Neural cell (in vitro differentiated cells): Measurements from ENCODE around the gene MYH6. TPM values are rescaled to one million over a fixed set of nuclear protein-coding genes. Genes with fewer than 3 reads are reported as not detected.

Experiments used
- H2AFZ ChIP-seq: fragments of 200-600, 300-800 bp; sonication (generic), shearing (Covaris generic); 2 replicates; pipeline ENCODE4 v1.6.0; 2014; ENCODE audit warnings: low read depth, mild to moderate bottlenecking, antibody characterized with exemption, low read length, moderate library complexity
- H3F3A ChIP-seq: fragments of 200-600 bp; shearing (Covaris generic); 2 replicates; pipeline ENCODE4 v1.6.1; 2016; ENCODE audit warnings: mild to moderate bottlenecking, moderate library complexity, mixed read lengths, antibody characterized with exemption, low read length; ENCODE audit not compliant: insufficient read depth, poor library complexity, severe bottlenecking
- H3K27ac ChIP-seq: fragments of 200-600, 300-800 bp; sonication (generic), shearing (Covaris generic); 2 replicates; pipeline ENCODE4 v1.5.1; 2014; ENCODE audit warnings: mild to moderate bottlenecking, low read length, moderate library complexity
- H3K27me3 ChIP-seq: fragments of 300-800, 200-600 bp; sonication (generic), shearing (Covaris generic); 2 replicates; pipeline ENCODE4 v1.6.0; 2014; ENCODE audit warnings: mild to moderate bottlenecking, low read depth, low read length, moderate library complexity; ENCODE audit not compliant: insufficient read depth
- H3K36me3 ChIP-seq: fragments of 300-800, 200-600 bp; sonication (generic), shearing (Covaris generic); 2 replicates; pipeline ENCODE4 v1.5.1; 2014; ENCODE audit warnings: mild to moderate bottlenecking, antibody characterized with exemption, low read length, moderate library complexity; ENCODE audit not compliant: insufficient read depth
- H3K4me2 ChIP-seq: fragments of 300-800, 200-600 bp; sonication (generic), shearing (Covaris generic); 2 replicates; pipeline ENCODE4 v1.6.0; 2014; ENCODE audit warnings: mild to moderate bottlenecking, low read length
- H3K4me3 ChIP-seq: fragments of 300-800, 200-600 bp; sonication (generic), shearing (Covaris generic); 2 replicates; pipeline ENCODE4 v1.5.1; 2014; ENCODE audit warnings: mild to moderate bottlenecking, low read length, moderate library complexity
- H3K79me2 ChIP-seq: fragments of 200-600 bp; shearing (Covaris generic); replicated peaks from 2 replicates; pipeline ENCODE4 v1.6.0; 2014; ENCODE audit warnings: mild to moderate bottlenecking, low read length, moderate library complexity; ENCODE audit not compliant: insufficient read depth
- H3K9ac ChIP-seq: fragments of 300-800, 200-600 bp; sonication (generic), shearing (Covaris generic); 2 replicates; pipeline ENCODE4 v1.6.1; 2016; ENCODE audit warnings: mild to moderate bottlenecking, low read length, mixed read lengths
- H3K9me2 ChIP-seq: fragments of 200-600 bp; shearing (Covaris generic); 2 replicates; pipeline ENCODE4 v1.6.1; 2016; ENCODE audit warnings: mild to moderate bottlenecking, low read length, mixed read lengths; ENCODE audit not compliant: insufficient read depth
- H3K9me3 ChIP-seq: fragments of 200-600, 300-800 bp; sonication (generic), shearing (Covaris generic); 2 replicates; pipeline ENCODE4 v1.6.1; 2016; ENCODE audit warnings: mild to moderate bottlenecking, mixed run types, low read length, moderate library complexity, mixed read lengths
- H4K20me1 ChIP-seq: fragments of 200-600 bp; shearing (Covaris generic); 2 replicates; pipeline ENCODE4 v1.6.1; 2016; ENCODE audit warnings: mild to moderate bottlenecking, mixed run types; ENCODE audit not compliant: insufficient read depth
- CTCF ChIP-seq: fragments of 450-650 bp; IDR thresholded peaks from 2 replicates; pipeline ENCODE4 v1.5.1; 2014; ENCODE audit warnings: antibody characterized with exemption, mild to moderate bottlenecking, moderate library complexity; ENCODE audit not compliant: poor library complexity, severe bottlenecking
- EP300 ChIP-seq: fragments of 450-650 bp; conservative IDR thresholded peaks from 2 replicates; pipeline ENCODE4 v1.6.1; 2014; ENCODE audit warnings: antibody characterized with exemption, mild to moderate bottlenecking, moderate library complexity; ENCODE audit not compliant: poor library complexity, severe bottlenecking
- EZH2 ChIP-seq: fragments of 200-600, 300-800 bp; shearing (Covaris generic), sonication (generic); IDR thresholded peaks from 2 replicates; pipeline ENCODE4 v1.6.1; 2014; ENCODE audit warnings: antibody characterized with exemption, low read length, borderline replicate concordance, mild to moderate bottlenecking; ENCODE audit not compliant: insufficient read depth, poor library complexity, severe bottlenecking
- MXI1 ChIP-seq: fragments of 450-650 bp; conservative IDR thresholded peaks from 2 replicates; pipeline ENCODE4 v1.6.1; 2014; ENCODE audit warnings: antibody characterized with exemption, mild to moderate bottlenecking; ENCODE audit not compliant: poor library complexity, severe bottlenecking
- POLR2AphosphoS5 ChIP-seq: IDR thresholded peaks from 2 replicates; pipeline ENCODE4 v1.6.1; 2012
- RAD21 ChIP-seq: fragments of 450-650 bp; conservative IDR thresholded peaks from 2 replicates; pipeline ENCODE4 v1.6.1; 2014; ENCODE audit warnings: antibody characterized with exemption, mild to moderate bottlenecking, moderate library complexity
- REST ChIP-seq: IDR thresholded peaks from 2 replicates; pipeline ENCODE4 v1.6.1; 2012; ENCODE audit warnings: borderline replicate concordance
- SMC3 ChIP-seq: fragments of 450-650 bp; conservative IDR thresholded peaks from 2 replicates; pipeline ENCODE4 v1.6.1; 2014; ENCODE audit warnings: antibody characterized with exemption, mild to moderate bottlenecking, moderate library complexity; ENCODE audit not compliant: poor library complexity
- TAF1 ChIP-seq: IDR thresholded peaks from 2 replicates; pipeline ENCODE4 v1.6.1; 2012; ENCODE audit warnings: low read depth
- polyA plus RNA-seq: library from polyadenylated mRNA; depleted of rRNA; stranded (reverse); fragments of >200 nt; gene quantifications from 2 replicates; pipeline ENCODE4 v1.2.3, GENCODE V29; 2014

Gene MYH6
- polyA plus RNA-seq, 1 donor from 2014 or later = not detected

- Histone ChIP-seq H3K9me2 (no peaks in the 10 kb centered on the region), H3K79me2 (no peaks in the 10 kb centered on the region), H3K4me3 (no peak overlapping the region), H4K20me1 (no peaks in the 10 kb centered on the region), H2AFZ (no peak overlapping the region), H3F3A (no peaks in the 10 kb centered on the region), H3K9ac (no peak overlapping the region), H3K9me3 (no peaks in the 10 kb centered on the region), H3K27ac (no peak overlapping the region), H3K27me3 (no peaks in the 10 kb centered on the region), H3K4me2 (no peak overlapping the region), H3K36me3 (no peaks in the 10 kb centered on the region)
- TF ChIP-seq MXI1 = no peak
- TF ChIP-seq REST = no peak
- no peak for TF ChIP-seq RAD21
- TF ChIP-seq CTCF = no peak
- no peak for TF ChIP-seq SMC3
- no peak for TF ChIP-seq EP300
- TF ChIP-seq EZH2 = no peak
- no peak for TF ChIP-seq POLR2AphosphoS5
- no peak for TF ChIP-seq TAF1
Observed at GRCh38 chr14:23403908-23404307, 4.2 kb downstream of the MYH6 start.

DNA sequence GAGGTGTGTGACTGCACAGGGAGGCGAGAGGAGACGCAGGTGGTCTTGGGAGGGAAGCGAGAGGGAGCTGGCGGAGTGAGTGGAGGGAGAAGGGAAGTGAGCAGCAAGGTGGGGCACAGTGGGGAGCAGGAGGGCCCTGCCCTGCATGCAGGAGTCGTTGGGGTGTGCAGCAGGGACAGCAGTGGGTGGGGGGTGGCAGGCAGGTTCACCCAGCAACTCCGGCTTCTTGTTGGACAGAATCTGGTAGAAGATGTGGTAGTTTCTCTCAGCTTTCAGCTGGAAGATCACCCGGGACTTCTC is 5.0 kb downstream of the MYH6 start:
- no peaks in the 10 kb centered on the region for H4K20me1 ChIP-seq
- H3K9me2 ChIP-seq = no peaks in the 10 kb centered on the region
- no peaks in the 10 kb centered on the region for H3K79me2 ChIP-seq
- no peak overlapping the region for H3K9ac ChIP-seq
- no peak overlapping the region for H3K4me3 ChIP-seq
- no peak overlapping the region for H3K27ac ChIP-seq
- no peak for TF ChIP-seq RAD21
- TF ChIP-seq REST = no peak
- no peak for TF ChIP-seq CTCF
- no peak for TF ChIP-seq SMC3
- no peak for TF ChIP-seq TAF1
- no peak for TF ChIP-seq EP300
- TF ChIP-seq EZH2 = no peak
- TF ChIP-seq MXI1 = no peak
- no peak for TF ChIP-seq POLR2AphosphoS5
- H3K9me3 ChIP-seq = no peaks in the 10 kb centered on the region
- no peaks in the 10 kb centered on the region for H3K27me3 ChIP-seq
- no peaks in the 10 kb centered on the region for H3F3A ChIP-seq
- H3K4me2 ChIP-seq = no peak overlapping the region
- H3K36me3 ChIP-seq = no peaks in the 10 kb centered on the region
- H2AFZ ChIP-seq = no peak overlapping the region
